ENCODE data around the gene CACNA1H. TPM values are rescaled to one million over a fixed set of nuclear protein-coding genes. Genes with fewer than 3 reads are reported as not detected.

The CACNA1H gene
- total and polyA plus RNA-seq, 7 donors, result 1.8 to 5.9 (median 2.3) TPM

DNA sequence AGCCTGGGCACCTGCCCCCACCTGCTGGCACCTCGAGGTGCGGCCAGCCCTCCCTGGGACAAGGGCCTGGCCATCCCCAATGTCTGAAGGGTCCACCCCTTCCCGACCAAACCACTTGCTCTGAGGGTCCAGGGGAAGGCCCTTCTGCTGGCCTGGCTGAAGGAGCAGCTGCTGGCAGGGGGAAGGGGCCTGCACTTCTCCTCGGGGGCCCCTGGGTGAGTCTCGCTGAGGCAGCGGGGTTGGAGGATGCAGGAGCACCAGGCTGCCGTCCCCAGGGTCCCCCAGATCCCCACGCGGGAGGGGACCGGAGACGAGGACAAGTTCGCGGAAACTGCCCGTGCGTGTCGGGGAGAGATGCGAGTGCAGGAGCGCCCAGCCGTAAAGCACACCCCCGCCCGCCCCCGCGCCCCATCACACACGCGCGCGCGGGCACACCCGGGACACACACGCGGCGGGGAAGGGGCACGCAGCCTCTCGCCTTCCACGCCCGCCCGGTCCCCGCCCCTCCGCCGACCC, 725 bp upstream of the CACNA1H start:
- WGBS, 3 donors, result 3 to 9% (median 7%) methylated on average over 11 to 40 of the region's 40 CpGs
- intact Hi-C loops (cut with DNase I), result no loop called here

DNA sequence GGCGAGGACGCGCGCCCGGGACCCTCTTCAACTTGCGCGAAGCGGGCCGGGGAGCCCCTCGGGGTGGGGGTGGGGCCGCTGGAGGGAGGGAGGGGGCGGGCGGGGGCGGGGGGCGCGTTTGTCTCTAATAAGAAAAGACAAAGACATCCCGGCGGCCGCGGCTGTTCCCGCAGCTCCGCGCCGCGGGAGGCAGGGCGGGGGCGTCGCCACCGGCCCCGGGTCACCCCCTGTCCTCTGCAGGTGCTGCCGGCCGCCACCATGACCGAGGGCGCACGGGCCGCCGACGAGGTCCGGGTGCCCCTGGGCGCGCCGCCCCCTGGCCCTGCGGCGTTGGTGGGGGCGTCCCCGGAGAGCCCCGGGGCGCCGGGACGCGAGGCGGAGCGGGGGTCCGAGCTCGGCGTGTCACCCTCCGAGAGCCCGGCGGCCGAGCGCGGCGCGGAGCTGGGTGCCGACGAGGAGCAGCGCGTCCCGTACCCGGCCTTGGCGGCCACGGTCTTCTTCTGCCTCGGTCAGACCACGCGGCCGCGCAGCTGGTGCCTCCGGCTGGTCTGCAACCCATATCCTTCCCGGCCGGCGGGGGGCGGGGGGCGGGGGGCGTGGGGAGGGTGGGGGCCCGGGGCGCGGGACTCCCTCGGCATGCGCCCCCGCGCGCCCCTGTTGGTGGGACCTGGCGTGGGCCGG, 714 bp downstream of the CACNA1H start:
- Histone ChIP-seq H3K4me3 (peak overlapping the region; percentile 43), H3K9me3 (no peaks in the 10 kb centered on the region), H3K27me3 (ENCODE audit: insufficient read depth in 3 of 3, low read length in 2 of 3) (peaks cover 0 to 94% (median 33%) of the 10 kb centered on the region in 3 donors), H3K36me3 (ENCODE audit: insufficient read depth in 1 of 2, low read depth in 1 of 2) (no peaks in the 10 kb centered on the region), H3K27ac (peak overlapping the region; percentile 9), H3K4me1 (no peaks in the 10 kb centered on the region)
- ATAC-seq, result no peak
- no peak for DNase-seq
- TF ChIP-seq, protein P1, sequence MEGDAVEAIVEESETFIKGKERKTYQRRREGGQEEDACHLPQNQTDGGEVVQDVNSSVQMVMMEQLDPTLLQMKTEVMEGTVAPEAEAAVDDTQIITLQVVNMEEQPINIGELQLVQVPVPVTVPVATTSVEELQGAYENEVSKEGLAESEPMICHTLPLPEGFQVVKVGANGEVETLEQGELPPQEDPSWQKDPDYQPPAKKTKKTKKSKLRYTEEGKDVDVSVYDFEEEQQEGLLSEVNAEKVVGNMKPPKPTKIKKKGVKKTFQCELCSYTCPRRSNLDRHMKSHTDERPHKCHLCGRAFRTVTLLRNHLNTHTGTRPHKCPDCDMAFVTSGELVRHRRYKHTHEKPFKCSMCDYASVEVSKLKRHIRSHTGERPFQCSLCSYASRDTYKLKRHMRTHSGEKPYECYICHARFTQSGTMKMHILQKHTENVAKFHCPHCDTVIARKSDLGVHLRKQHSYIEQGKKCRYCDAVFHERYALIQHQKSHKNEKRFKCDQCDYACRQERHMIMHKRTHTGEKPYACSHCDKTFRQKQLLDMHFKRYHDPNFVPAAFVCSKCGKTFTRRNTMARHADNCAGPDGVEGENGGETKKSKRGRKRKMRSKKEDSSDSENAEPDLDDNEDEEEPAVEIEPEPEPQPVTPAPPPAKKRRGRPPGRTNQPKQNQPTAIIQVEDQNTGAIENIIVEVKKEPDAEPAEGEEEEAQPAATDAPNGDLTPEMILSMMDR (IDR thresholded peaks at IDR 0.05), result no peak
- WGBS, 3 donors, result 1 to 10% (median 2%) methylated on average over 9 to 90 of the region's 94 CpGs
- intact Hi-C loops (cut with DNase I), result no loop called here

More for the DNA sequence above, 725 bp upstream of the CACNA1H start:
- DNase-seq (no peak), ATAC-seq (no peak)
- H3K4me1 ChIP-seq, result no peaks in the 10 kb centered on the region
- peaks cover 0 to 91% (median 30%) of the 10 kb centered on the region in 3 donors for H3K27me3 ChIP-seq (ENCODE audit: insufficient read depth in 3 of 3, low read length in 2 of 3)
- TF ChIP-seq, protein P1 (IDR thresholded peaks at IDR 0.05), result no peak
- H3K27ac ChIP-seq, result no peak overlapping the region
- H3K36me3 ChIP-seq (ENCODE audit: insufficient read depth in 1 of 2, low read depth in 1 of 2), result no peaks in the 10 kb centered on the region
- H3K4me3 ChIP-seq, result peak overlapping the region; percentile 38
- H3K9me3 ChIP-seq, result no peaks in the 10 kb centered on the region

DNA sequence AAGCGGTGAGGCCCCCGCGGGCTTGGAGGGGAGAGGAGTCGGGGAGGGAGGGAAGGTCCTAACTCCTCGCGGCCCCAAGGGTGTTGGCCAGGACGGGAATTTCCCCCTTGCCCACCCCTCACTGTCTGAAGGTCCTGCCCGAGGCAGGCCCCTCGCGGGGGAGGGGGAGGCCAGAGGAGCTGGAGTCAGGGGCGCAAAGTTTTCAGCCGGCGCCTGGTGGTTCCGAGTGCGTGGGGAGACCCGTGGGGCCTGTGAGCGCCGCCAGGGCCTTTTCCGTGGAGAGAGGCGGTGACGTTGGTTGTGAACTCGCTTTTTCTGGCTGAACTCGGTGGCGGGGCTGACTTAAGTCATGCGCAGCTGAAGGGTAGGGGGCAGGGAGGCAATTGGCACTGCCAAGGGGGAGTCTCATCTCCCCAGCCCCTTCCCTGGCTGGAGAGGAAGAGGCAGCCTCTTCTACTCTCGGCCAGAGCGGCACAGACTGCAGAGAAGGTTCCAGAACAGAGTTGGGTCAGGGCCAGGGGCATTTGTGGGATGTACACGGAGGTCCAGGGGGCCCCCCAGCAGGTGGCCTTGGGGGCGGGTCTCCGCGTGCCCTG, 1.5 kb downstream of the CACNA1H start:
- Histone ChIP-seq H3K27me3 (ENCODE audit: insufficient read depth in 3 of 3, low read length in 2 of 3) (peaks cover 0 to 94% (median 33%) of the 10 kb centered on the region in 3 donors), H3K9me3 (no peaks in the 10 kb centered on the region), H3K4me3 (peak overlapping the region; percentile 43), H3K36me3 (ENCODE audit: insufficient read depth in 1 of 2, low read depth in 1 of 2) (no peaks in the 10 kb centered on the region), H3K27ac (peak overlapping the region; percentile 41), H3K4me1 (no peaks in the 10 kb centered on the region)
- ATAC-seq (no peak), DNase-seq (no peak)
- intact Hi-C loops (cut with DNase I), result no loop called here
- 19 to 35% (median 28%) methylated on average over 26 to 31 of the region's 31 CpGs for WGBS, 3 donors
- TF ChIP-seq, protein P1 (IDR thresholded peaks at IDR 0.05), result no peak

DNA sequence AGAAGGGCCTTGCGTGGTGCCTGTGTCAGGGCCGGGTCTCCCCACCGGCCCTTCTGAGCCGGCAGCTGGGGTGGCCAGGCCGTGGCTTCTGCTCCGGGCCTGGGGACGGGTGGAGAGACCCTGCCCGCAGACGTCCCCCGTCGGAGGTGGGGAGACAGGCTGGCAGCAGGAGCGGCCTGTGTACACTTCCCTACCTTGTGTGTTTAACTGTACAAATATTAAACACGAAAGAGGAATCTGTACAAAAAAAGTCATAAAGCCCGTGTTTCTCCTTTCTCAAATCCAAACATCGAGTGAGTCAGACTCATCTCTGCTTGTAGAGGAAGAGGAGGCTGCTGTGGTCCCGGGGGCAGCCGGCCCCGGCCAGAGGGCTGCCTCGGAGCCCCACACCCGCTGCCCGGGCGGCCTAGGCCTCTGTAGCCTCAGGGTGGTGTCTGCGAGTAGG, 2.0 kb downstream of the CACNA1H start:
- Histone ChIP-seq H3K36me3 (ENCODE audit: insufficient read depth in 1 of 2, low read depth in 1 of 2) (no peaks in the 10 kb centered on the region), H3K4me1 (no peaks in the 10 kb centered on the region), H3K4me3 (peak overlapping the region; percentile 43), H3K27ac (peak overlapping the region; percentile 41), H3K9me3 (no peaks in the 10 kb centered on the region), H3K27me3 (ENCODE audit: insufficient read depth in 3 of 3, low read length in 2 of 3) (peaks cover 0 to 95% (median 36%) of the 10 kb centered on the region in 3 donors)
- 63 to 84% (median 72%) methylated on average over 23 of the region's 23 CpGs for WGBS, 3 donors
- no peak for DNase-seq
- ATAC-seq, result no peak
- intact Hi-C loops (cut with DNase I), result no loop called here
- TF ChIP-seq, protein P1 (IDR thresholded peaks at IDR 0.05), result no peak
